Measurements from ENCODE around the gene ADSS1.
"Not testable (repeated sequence)": the region's sequence is repeated elsewhere in the genome, so short reads cannot be mapped to it uniquely, and the experiment has no call there.

Gene ADSS1

GRCh38 chr14:104734991-104735779 lies 11.2 kb downstream of the ADSS1 start:
- DNase-seq = no peak

GRCh38 chr14:104735830-104736642 lies 12.0 kb downstream of the ADSS1 start:
- no peak for DNase-seq

GRCh38 chr14:104738375-104739019 lies 14.5 kb downstream of the ADSS1 start:
- DNase-seq = no peak

GRCh38 chr14:104739026-104739425 lies 15.0 kb downstream of the ADSS1 start:
- no peak for DNase-seq

GRCh38 chr14:104739546-104740516 lies 15.8 kb downstream of the ADSS1 start:
- no peak for DNase-seq

- no peak for DNase-seq
Measured at GRCh38 chr14:104741108-104741802, 17.2 kb downstream of the ADSS1 start.

GRCh38 chr14:104741803-104742251 lies 17.8 kb downstream of the ADSS1 start:
- DNase-seq = no peak

- no peak for DNase-seq
Measured at GRCh38 chr14:104742586-104743455, 18.8 kb downstream of the ADSS1 start.

- DNase-seq = peak; percentile 28
Measured at GRCh38 chr14:104743461-104744380, 19.7 kb downstream of the ADSS1 start.

- DNase-seq = no peak
Measured at GRCh38 chr14:104744484-104744883, 20.5 kb downstream of the ADSS1 start.

GRCh38 chr14:104745431-104745830 lies 21.4 kb downstream of the ADSS1 start:
- no peak for DNase-seq

- DNase-seq = no peak
Measured at GRCh38 chr14:104746071-104746545, 22.1 kb downstream of the ADSS1 start.

- no peak for DNase-seq
Measured at GRCh38 chr14:104746934-104747481, 23.0 kb downstream of the ADSS1 start.

GRCh38 chr14:104747876-104748275 lies 23.8 kb downstream of the ADSS1 start:
- no peak for DNase-seq

- DNase-seq = peak; percentile 26
Measured at GRCh38 chr14:104749111-104749649, 25.2 kb downstream of the ADSS1 start.

GRCh38 chr14:104750056-104750752 lies 26.2 kb downstream of the ADSS1 start:
- no peak for DNase-seq

- DNase-seq = not testable (repeated sequence)
Measured at GRCh38 chr14:104750753-104751057, 26.7 kb downstream of the ADSS1 start.

Measured in NCI-H226 (cell line).